Mononuclear cell (primary cell): ENCODE results near the gene NBEA. TPM values are rescaled to one million over a fixed set of nuclear protein-coding genes. Genes with fewer than 3 reads are reported as not detected.

Source experiments
- H3K27me3 ChIP-seq: 2 replicates; pipeline ENCODE4 v1.6.0; 2011; ENCODE audit warnings: low read length, control low read depth; ENCODE audit not compliant: insufficient read depth
- H3K4me1 ChIP-seq: 2 replicates; pipeline ENCODE4 v1.5.1; 2011; ENCODE audit warnings: mild to moderate bottlenecking, low read length, control low read depth; ENCODE audit not compliant: insufficient read depth
- H3K4me3 ChIP-seq: 2 replicates; pipeline ENCODE4 v1.5.1; 2011; ENCODE audit warnings: mild to moderate bottlenecking, low read length, moderate library complexity
- H3K9me3 ChIP-seq: 2 replicates; pipeline ENCODE4 v1.5.1; 2011; ENCODE audit warnings: low read depth, mild to moderate bottlenecking, control low read depth, low read length
- total RNA-seq: library from RNA; depleted of rRNA; stranded (reverse); fragments of >200 nt; gene quantifications from one replicate; pipeline ENCODE4 v1.2.3, GENCODE V29; 2012

NBEA gene
- total RNA-seq, 1 donor, result 3.3 TPM

- Histone ChIP-seq H3K4me3 (no peak overlapping the region), H3K9me3 (no peaks in the 10 kb centered on the region), H3K27me3 (no peaks in the 10 kb centered on the region), H3K4me1 (no peaks in the 10 kb centered on the region)
These were observed 774.7 kb downstream of the NBEA start for GRCh38 chr13:35716729-35717128.

- H3K4me1 ChIP-seq, result no peaks in the 10 kb centered on the region
- H3K27me3 ChIP-seq, result no peaks in the 10 kb centered on the region
- no peaks in the 10 kb centered on the region for H3K9me3 ChIP-seq
- H3K4me3 ChIP-seq, result no peak overlapping the region
These were observed 776.0 kb downstream of the NBEA start for GRCh38 chr13:35718084-35718483.

GRCh38 chr13:35720290-35720689, 778.2 kb downstream of the NBEA start:
- no peaks in the 10 kb centered on the region for H3K27me3 ChIP-seq
- no peaks in the 10 kb centered on the region for H3K4me1 ChIP-seq
- no peaks in the 10 kb centered on the region for H3K9me3 ChIP-seq
- H3K4me3 ChIP-seq, result no peak overlapping the region

- H3K27me3 ChIP-seq, result no peaks in the 10 kb centered on the region
- no peak overlapping the region for H3K4me3 ChIP-seq
- H3K9me3 ChIP-seq, result no peaks in the 10 kb centered on the region
- no peaks in the 10 kb centered on the region for H3K4me1 ChIP-seq
These were observed 778.9 kb downstream of the NBEA start for GRCh38 chr13:35720690-35721554.
